ENCODE measurements around the gene STAT4.

STAT4 gene

GRCh38 chr2:191010887-191011885 lies 139.6 kb downstream of the STAT4 start:
- no peak for DNase-seq (ENCODE audit: low read depth)
- TF ChIP-seq CTCF (IDR thresholded peaks at IDR 0.05; ENCODE audit: insufficient read depth, low read depth, low read length, missing control alignments), result no peak
- peak overlapping the region; percentile 65 for H3K4me3 ChIP-seq (ENCODE audit: low read depth, low read length)

- DNase-seq (ENCODE audit: low read depth), result no peak
- no peak for TF ChIP-seq CTCF (IDR thresholded peaks at IDR 0.05; ENCODE audit: insufficient read depth, low read depth, low read length, missing control alignments)
- no peak overlapping the region for H3K4me3 ChIP-seq (ENCODE audit: low read depth, low read length)
Measured at GRCh38 chr2:191009541-191010374, 141.0 kb downstream of the STAT4 start.

- no peak for TF ChIP-seq CTCF (IDR thresholded peaks at IDR 0.05; ENCODE audit: insufficient read depth, low read depth, low read length, missing control alignments)
- no peak overlapping the region for H3K4me3 ChIP-seq (ENCODE audit: low read depth, low read length)
- DNase-seq (ENCODE audit: low read depth), result no peak
Measured at GRCh38 chr2:191008286-191008685, 142.5 kb downstream of the STAT4 start.

DNA sequence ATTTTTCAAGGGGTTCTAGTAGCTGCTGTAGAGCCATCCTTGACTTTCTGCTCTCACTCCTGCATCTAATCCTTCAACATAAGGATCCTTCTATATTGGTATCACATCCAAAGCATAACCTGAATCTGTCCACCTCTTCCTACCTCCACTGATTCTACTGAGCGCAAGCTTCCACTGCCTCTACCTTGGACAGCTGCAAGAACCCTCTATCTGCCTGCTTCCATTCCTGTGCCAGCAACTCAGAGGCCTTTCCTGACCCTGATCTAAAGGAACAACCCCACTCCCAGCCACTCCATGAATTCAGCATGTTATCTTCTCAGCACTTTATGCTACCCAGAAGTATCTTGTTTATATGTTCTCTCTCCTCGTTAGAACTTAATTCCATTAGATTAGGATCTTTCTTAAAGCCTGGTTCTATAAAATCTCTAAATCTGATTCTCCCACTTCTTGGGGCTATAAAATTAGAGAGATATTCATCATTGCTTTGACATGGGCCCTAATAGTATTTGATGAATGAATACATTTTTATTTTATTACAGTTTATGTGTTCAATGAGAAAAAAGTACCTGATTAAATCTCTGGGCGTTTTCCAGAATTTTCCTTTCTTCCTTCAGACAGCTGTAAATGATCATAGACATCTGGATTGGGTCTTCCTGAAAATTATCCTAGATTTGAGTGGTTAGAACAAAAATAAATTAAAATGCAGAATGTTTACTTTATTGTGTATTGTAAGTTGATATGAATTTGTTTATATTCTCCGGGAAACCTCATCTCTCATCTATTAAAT lies 143.6 kb downstream of the STAT4 start:
- H3K4me3 ChIP-seq (ENCODE audit: low read depth, low read length), result no peak overlapping the region
- no peak for TF ChIP-seq CTCF (IDR thresholded peaks at IDR 0.05; ENCODE audit: insufficient read depth, low read depth, low read length, missing control alignments)
- DNase-seq (ENCODE audit: low read depth), result no peak

DNA sequence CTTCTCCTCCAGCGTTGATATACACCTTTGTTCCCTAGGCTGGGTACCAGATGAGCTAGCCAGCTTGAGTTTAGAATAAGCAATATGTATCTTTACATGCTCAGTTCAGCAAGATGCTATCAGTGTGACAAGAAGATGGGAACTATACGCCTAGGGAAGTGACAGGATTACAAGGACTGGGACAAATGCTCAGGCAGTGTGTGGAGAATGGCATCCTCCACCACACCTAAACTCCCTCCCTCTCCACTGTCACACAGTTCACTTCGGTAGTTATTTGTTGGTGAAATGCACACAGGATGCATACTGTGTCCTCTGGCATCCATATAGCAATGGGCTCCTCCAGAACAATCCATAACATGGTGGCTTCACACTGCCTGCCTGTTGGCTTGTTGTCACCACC lies 144.5 kb downstream of the STAT4 start:
- no peak for TF ChIP-seq CTCF (IDR thresholded peaks at IDR 0.05; ENCODE audit: insufficient read depth, low read depth, low read length, missing control alignments)
- H3K4me3 ChIP-seq (ENCODE audit: low read depth, low read length), result no peak overlapping the region
- no peak for DNase-seq (ENCODE audit: low read depth)
